CD4-positive, alpha-beta T cell treated with Interleukin-1 beta for 1 hour (primary cell): ENCODE results near the gene HDAC7.
"Not testable (repeated sequence)": the region's sequence is repeated elsewhere in the genome, so short reads cannot be mapped to it uniquely, and the experiment has no call there.

Source experiments
- DNase-seq, 2 donors: peaks; one replicate each; pipeline ENCODE4 v3.0.0-alpha.2; 2020 to 2022

Gene HDAC7

GRCh38 chr12:47811581-47812484 is 7.9 kb downstream of the HDAC7 start:
- no peak for DNase-seq

GRCh38 chr12:47811072-47811396 is 8.7 kb downstream of the HDAC7 start:
- no peak for DNase-seq

- DNase-seq, result not testable (repeated sequence)
Measured at GRCh38 chr12:47809518-47809917, 10.2 kb downstream of the HDAC7 start.

- DNase-seq, result peak; percentile 61 to 63
Measured at GRCh38 chr12:47808574-47809365, 10.9 kb downstream of the HDAC7 start.

- DNase-seq, result peak; percentile 89
Measured at GRCh38 chr12:47808050-47808449, 11.7 kb downstream of the HDAC7 start.

- no peak for DNase-seq
Measured at GRCh38 chr12:47807338-47807737, 12.4 kb downstream of the HDAC7 start.

- DNase-seq, result no peak
Measured at GRCh38 chr12:47805417-47805816, 14.3 kb downstream of the HDAC7 start.

GRCh38 chr12:47804171-47804570 is 15.5 kb downstream of the HDAC7 start:
- no peak for DNase-seq

- no peak for DNase-seq
Measured at GRCh38 chr12:47803191-47803875, 16.4 kb downstream of the HDAC7 start.

GRCh38 chr12:47802312-47802711 is 17.4 kb downstream of the HDAC7 start:
- no peak for DNase-seq

- no peak for DNase-seq
Measured at GRCh38 chr12:47801904-47802246, 17.8 kb downstream of the HDAC7 start.

GRCh38 chr12:47801170-47801903 is 18.4 kb downstream of the HDAC7 start:
- peak in 1 of 2 donors; percentile 41 for DNase-seq

- no peak for DNase-seq
Measured at GRCh38 chr12:47800582-47800981, 19.1 kb downstream of the HDAC7 start.

GRCh38 chr12:47799357-47799955 is 20.2 kb downstream of the HDAC7 start:
- DNase-seq, result no peak

GRCh38 chr12:47798382-47798948 is 21.2 kb downstream of the HDAC7 start:
- DNase-seq, result no peak

- peak; percentile 49 to 62 for DNase-seq
Measured at GRCh38 chr12:47797441-47797840, 22.3 kb downstream of the HDAC7 start.

GRCh38 chr12:47795814-47796411 is 23.8 kb downstream of the HDAC7 start:
- no peak for DNase-seq

GRCh38 chr12:47795121-47795813 is 24.4 kb downstream of the HDAC7 start:
- no peak for DNase-seq

- DNase-seq, result no peak
Measured at GRCh38 chr12:47794679-47795078, 25.0 kb downstream of the HDAC7 start.

- no peak for DNase-seq
Measured at GRCh38 chr12:47793015-47793681, 26.6 kb downstream of the HDAC7 start.
